DMS114 treated with DMSO at 0.1 percent for 48 hours (cell line): ENCODE measurements around the gene SLC17A5.
"Not testable (repeated sequence)": the region's sequence is repeated elsewhere in the genome, so short reads cannot be mapped to it uniquely, and the experiment has no call there.

Source experiments
- DNase-seq: peaks from one replicate; lab custom pipeline; 2025; ENCODE audit not compliant: unreplicated experiment; lab: John Stamatoyannopoulos, UW

Gene SLC17A5

GRCh38 chr6:73653571-73654424, at the start of gene SLC17A5:
TSS of gene SLC17A5 (minus strand) at chr6:73653992. CDS start at chr6:73653886, 106 bp downstream.
- DNase-seq, result peak; percentile 82

GRCh38 chr6:73703466-73703865, 49.7 kb upstream of the SLC17A5 start:
- DNase-seq, result no peak

GRCh38 chr6:73702444-73702843, 48.7 kb upstream of the SLC17A5 start:
- no peak for DNase-seq

- no peak for DNase-seq
Measured at GRCh38 chr6:73699676-73700459, 46.1 kb upstream of the SLC17A5 start.

- DNase-seq, result no peak
Measured at GRCh38 chr6:73696966-73697655, 43.3 kb upstream of the SLC17A5 start.

GRCh38 chr6:73695619-73696421, 42.0 kb upstream of the SLC17A5 start, which contains the start of gene CD109:
TSS of gene CD109 (plus strand) at chr6:73696203. CDS start at chr6:73696216, 13 bp downstream.
- DNase-seq, result peak; percentile 59

GRCh38 chr6:73694711-73695411, 41.1 kb upstream of the SLC17A5 start:
- no peak for DNase-seq

- no peak for DNase-seq
Measured at GRCh38 chr6:73691512-73691911, 37.7 kb upstream of the SLC17A5 start.

GRCh38 chr6:73690056-73690455, 36.3 kb upstream of the SLC17A5 start:
- no peak for DNase-seq

GRCh38 chr6:73688351-73688750, 34.6 kb upstream of the SLC17A5 start:
- DNase-seq, result no peak

- not testable (repeated sequence) for DNase-seq
Measured at GRCh38 chr6:73683574-73683973, 29.8 kb upstream of the SLC17A5 start.

- DNase-seq, result no peak
Measured at GRCh38 chr6:73680289-73680918, 26.6 kb upstream of the SLC17A5 start.

- DNase-seq, result not testable (repeated sequence)
Measured at GRCh38 chr6:73679846-73680245, 26.1 kb upstream of the SLC17A5 start.

GRCh38 chr6:73679009-73679408, 25.2 kb upstream of the SLC17A5 start:
- no peak for DNase-seq

GRCh38 chr6:73675466-73676098, 21.8 kb upstream of the SLC17A5 start:
- DNase-seq, result peak; percentile 55

GRCh38 chr6:73671911-73672685, 18.3 kb upstream of the SLC17A5 start:
- DNase-seq, result no peak

GRCh38 chr6:73669005-73669404, 15.2 kb upstream of the SLC17A5 start:
- no peak for DNase-seq

- DNase-seq, result no peak
Measured at GRCh38 chr6:73667798-73668197, 14.0 kb upstream of the SLC17A5 start.
